GM21390 (cell line): Measurements from ENCODE around the gene TMEM117.

ENCODE experiments used
- ATAC-seq: cut with Tn5 transposase; IDR thresholded peaks from one replicate; pipeline ENCODE4 v1.9.1; 2021; ENCODE audit not compliant: unreplicated experiment

Gene TMEM117

GRCh38 chr12:43835656-43836474 lies at the start of gene TMEM117:
Gene TMEM117 (plus strand): TSS chr12:43836081.
- ATAC-seq: peak; percentile 76

DNA sequence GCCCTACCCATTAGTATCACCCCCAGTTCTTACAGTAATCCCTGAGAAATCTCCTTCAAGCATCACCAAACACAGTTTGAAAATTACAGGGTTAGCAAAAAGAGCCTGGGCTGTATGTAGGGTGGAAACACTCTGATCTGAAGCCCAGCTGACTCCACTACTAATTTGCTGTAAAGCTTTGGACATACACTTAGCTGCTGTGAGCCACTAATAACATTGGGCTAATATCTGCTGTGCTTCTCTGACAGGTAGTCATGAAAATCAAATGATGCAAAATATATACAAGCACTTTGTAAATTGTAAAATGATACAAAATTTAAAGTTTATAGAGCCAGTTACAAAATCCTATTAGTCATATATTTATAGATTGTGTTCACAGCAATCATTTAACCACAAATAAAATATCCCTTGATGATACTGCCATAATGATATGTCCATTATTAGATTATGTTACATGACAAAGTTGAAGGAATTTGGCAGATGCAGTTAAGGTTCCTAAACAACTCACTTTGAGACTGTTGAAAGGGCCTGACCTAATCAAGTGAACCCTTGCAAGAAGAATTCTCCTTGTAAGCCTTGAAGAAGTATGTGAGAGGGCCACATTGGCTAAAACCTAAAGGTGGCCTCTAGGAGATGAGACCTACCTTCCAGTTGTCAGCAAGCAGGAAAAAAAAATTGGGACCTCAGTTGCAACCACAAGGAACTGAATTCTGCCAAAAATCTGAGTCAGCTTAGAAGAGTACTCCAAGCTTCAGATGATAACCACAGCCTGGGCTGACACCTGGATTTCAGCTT lies 48.8 kb upstream of the TMEM117 start:
- no peak for ATAC-seq

DNA sequence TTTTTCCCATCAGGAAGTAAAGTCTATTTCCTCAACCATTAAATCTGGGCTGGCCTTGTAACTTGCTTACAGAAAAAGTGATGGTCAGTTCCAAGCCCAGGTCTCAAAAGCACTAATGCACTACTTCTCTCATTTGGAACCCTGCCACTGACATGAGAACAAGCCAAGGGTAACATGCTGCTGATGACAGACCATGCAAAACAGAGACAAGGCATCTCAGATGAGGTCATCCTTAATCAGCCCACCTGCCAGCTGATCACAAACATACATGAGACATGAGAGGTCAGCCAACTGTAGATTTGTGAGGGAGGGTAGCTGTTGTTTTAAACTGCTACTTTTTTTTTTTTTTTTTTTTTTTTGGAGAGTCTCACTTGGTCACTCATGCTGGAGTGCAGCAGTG lies 45.9 kb upstream of the TMEM117 start:
- no peak for ATAC-seq

DNA sequence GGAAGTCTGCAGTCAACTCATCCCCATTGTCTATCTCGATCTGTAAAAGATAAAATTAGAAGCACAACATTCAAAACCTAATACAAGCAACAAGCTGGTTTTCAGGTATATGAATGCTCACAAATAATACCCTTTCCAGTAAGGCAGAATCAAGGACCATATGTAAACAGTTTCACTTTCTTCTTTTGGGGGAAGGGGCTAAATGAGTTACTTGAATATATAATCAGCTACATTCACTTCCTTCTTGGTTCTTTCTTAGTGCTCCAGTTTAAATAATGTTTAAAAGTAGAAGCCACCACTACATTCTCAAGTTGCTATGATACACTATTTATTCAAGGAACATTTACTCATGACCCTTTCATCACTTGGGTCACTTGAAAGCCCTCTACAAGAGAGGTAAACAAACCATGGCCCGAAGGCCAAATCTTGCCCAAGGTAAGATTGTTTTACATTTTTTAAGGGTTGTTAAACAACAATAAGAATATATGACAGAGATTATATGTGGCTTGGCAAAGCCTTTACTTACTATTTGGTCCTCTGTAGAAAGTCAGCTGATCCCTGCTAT lies 40.1 kb upstream of the TMEM117 start:
- no peak for ATAC-seq

DNA sequence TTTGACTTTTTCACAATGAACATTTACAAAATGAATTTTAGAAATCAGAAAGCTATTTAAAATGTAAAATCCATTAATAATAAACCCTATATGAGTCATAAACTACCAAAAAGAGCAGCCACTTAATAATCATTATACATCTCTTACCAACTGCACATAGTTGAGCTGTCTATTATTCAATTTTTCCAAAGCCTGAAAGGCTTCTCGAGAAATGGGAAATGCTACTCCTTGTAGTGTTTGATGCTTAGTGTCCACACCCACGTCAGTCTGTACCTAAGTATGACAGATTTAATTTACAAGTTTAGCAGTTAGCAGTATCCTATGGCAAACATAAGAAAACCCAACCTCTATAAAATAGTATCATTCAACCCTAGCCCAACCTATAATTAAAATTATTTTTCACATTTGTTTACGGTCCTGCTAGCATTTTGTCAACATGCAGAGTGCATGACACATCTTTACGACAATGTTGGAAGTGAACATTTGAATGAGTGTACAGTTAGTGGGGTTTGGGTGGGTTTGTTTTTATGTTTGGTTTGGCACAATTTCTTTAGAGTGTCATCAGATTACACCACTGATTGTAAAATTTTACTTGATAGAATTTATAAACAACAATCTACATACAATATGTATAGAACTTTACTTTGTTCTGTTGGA lies 38.2 kb upstream of the TMEM117 start:
- ATAC-seq: no peak

DNA sequence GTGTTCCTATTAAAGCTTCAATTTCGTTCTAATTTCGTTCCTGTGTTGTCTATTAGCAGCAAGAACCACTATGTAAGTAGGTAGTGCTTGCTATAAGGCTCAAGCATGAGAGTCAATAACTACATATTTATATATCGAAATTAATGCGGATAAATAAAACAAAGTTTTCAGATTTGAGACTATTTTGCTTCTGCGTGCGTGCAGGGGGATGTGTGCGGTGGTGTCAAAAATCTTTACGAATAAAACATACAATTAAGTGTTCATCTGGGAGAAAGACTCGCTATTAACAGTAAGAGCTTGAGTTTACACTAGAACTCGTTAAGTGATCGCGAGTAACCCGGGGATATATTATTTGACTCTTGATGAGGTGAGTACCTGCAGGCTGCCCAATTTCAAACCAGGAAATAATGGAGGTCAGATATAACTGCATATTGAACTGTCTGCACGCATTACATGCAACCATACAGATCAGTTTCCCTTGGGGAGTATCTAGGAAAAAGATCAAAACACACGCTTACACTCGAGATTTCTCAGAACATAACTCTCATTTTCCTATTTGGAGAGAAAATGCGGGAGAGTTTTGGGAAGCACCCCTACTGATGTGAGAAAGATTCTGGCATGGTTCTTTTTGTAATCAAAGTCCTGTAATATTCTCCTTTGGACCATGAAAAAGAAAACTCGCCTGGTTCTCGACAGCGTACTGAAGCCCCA lies 30.6 kb upstream of the TMEM117 start:
- ATAC-seq: no peak

- ATAC-seq: peak; percentile 95
Measured at GRCh38 chr12:43805860-43806736, 29.8 kb upstream of the TMEM117 start, which contains the start of gene TWF1. Gene TWF1 (minus strand): TSS chr12:43806317. CDS start chr12:43806245, 72 bp downstream.

GRCh38 chr12:43806737-43807072 lies 29.2 kb upstream of the TMEM117 start:
- no peak for ATAC-seq

GRCh38 chr12:43807386-43807785 lies 28.5 kb upstream of the TMEM117 start:
- no peak for ATAC-seq

DNA sequence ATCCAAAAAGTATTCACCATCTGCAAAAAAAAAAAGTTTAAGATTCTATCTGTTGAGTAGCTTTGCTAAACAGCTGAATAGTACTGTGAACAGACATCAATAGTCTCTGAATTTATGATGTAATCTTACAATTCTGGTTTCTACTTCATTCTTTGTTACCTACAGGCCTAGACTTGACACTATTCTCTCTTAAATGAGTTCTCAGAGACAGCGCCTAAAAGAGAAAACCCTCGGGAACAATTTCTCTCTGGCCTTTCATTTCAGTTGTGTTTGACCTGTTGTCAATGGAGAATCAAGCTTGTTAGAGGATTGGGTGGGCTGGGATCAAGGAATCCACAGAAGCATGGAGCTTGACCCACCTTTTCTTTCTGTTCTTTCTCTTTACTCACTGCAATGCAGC lies 23.8 kb upstream of the TMEM117 start:
- ATAC-seq: no peak

DNA sequence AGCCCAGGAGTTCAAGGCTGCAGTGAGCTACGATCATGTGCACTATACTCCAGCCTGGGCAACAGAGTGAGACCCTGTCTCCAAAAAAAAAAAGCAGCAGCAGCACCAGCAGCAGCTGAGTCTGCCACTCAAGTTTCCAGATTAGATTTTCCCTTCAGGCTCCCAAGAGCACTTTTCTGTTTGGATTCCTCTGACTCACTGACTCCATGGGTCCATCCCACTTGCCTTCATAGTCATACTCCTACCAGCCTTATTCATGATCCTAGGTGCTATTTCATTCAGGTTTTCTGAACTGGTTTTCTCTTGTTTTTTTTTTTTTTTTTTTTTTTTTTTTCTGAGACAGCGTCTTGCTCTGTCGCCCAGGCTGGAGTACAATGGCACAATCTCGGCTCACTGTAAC lies 23.0 kb upstream of the TMEM117 start:
- no peak for ATAC-seq

- ATAC-seq: no peak
Measured at GRCh38 chr12:43815416-43815815, 20.5 kb upstream of the TMEM117 start.

DNA sequence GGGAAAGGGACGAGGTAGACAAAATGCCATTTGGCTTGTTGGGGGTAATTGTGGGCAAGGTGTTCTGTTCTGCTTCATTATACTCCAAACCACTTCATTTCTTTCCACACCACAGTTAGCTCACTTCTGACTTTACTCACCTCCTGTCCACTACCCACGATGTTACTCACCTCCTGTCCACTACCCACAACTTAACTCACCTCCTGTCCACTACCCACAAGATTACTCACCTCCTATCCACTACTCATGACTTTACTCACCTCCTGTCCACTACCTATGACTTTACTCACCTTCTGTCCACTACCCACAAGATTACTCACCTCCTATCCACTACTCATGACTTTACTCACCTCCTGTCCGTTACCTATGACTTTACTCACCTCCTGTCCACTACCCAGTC lies 19.7 kb upstream of the TMEM117 start:
- ATAC-seq: no peak

DNA sequence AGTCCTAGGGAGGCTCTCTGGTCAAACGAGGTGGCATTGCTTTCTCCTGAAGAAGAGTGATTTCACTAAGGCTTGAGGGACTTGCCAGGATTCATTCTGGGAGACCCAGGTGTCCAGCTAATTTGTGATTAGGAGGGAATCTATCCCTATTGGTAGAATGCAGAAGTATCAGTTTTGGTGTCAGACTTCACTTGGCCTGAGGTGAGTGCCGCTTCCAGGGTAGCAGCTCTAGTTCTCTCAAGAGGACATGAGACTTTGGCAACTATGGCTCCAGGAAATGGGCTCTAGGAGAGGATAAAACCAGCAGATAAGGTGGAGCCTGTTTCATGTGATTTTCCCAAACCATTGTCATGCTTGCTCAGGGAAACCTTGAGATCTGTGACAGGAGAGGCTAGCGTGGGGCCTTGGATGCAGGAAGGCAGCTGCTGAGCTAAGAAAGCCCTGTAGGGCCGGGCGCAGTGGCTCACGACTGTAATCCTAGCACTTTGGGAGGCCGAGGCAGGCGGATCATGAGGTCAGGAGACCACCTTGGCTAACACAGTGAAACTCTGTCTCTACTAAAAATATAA lies 11.6 kb upstream of the TMEM117 start:
- no peak for ATAC-seq

DNA sequence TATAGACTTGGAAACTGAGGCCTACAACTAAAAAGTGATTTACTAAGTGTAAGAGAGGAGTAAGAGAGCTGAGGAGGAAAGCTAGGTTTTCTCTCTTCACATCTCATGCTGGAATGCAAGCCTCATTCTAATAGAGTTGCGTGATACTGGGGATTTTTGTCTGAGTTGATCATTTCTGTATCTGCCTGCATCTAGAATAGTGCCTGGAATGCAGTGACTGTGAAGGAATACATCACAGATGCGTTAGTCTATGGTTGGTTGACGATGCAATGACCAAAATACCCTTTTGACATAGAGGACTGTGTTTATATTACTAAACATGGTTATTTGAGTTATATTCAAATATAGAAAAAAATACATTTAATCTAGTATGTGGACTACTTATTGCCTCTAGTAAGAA lies 9.2 kb upstream of the TMEM117 start:
- ATAC-seq: no peak

- no peak for ATAC-seq
Measured at GRCh38 chr12:43827093-43827492, 8.8 kb upstream of the TMEM117 start.

DNA sequence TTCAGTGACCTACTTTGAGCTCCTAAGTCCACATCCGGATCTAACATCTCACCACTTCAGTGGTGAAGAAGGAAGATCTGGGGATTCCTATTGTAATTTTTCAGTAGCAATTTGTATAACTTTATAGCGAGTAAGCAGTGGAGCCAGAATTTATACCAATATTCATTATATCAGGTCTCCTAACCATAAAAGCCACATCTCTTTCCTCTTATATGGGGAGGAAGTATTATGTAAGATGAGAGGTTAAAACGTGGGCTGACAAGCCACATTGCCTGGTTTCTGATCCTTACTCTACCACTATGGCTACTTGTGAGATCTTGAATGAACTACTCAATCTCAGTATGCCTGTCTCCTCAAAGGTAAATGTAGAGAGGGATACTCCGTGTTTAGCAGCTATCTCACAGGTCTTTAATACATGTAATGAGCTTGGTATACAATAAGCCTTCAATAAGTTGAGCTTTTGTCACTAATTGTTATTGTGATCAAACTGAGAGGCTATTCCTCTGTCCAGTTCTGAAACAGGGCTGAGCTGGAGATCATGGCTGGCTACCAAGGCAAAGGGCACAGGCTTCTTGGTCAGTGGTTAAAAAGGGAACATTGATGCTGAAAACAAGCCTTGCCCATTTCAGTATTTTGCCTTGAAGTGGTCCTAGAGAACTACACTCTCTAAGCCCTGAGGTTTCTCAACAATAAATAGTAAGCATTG lies 3.3 kb upstream of the TMEM117 start:
- ATAC-seq: no peak

- peak; percentile 8 for ATAC-seq
Measured at GRCh38 chr12:43835264-43835655, 621 bp upstream of the TMEM117 start.

GRCh38 chr12:43836475-43836989 lies 651 bp downstream of the TMEM117 start:
- peak; percentile 20 for ATAC-seq
